Measurements from ENCODE around the gene SPON2.

SPON2 gene

GRCh38 chr4:1194010-1194900, 21.9 kb upstream of the SPON2 start:
- no peak for DNase-seq

GRCh38 chr4:1193206-1194009, 21.0 kb upstream of the SPON2 start:
- DNase-seq, result no peak

GRCh38 chr4:1192493-1193205, 20.3 kb upstream of the SPON2 start:
- no peak for DNase-seq

GRCh38 chr4:1192091-1192492, 19.7 kb upstream of the SPON2 start:
- no peak for DNase-seq

- no peak for DNase-seq
Measured at GRCh38 chr4:1191621-1192020, 19.2 kb upstream of the SPON2 start.

GRCh38 chr4:1187182-1187581, 14.8 kb upstream of the SPON2 start:
- DNase-seq, result no peak

- no peak for DNase-seq
Measured at GRCh38 chr4:1183985-1184773, 11.8 kb upstream of the SPON2 start.

- no peak for DNase-seq
Measured at GRCh38 chr4:1182313-1182712, 9.9 kb upstream of the SPON2 start.

GRCh38 chr4:1180663-1181062, 8.3 kb upstream of the SPON2 start:
- DNase-seq, result no peak

- DNase-seq, result no peak
Measured at GRCh38 chr4:1179976-1180375, 7.6 kb upstream of the SPON2 start.

GRCh38 chr4:1179089-1179441, 6.7 kb upstream of the SPON2 start:
- no peak for DNase-seq

GRCh38 chr4:1178300-1179088, 6.1 kb upstream of the SPON2 start:
- no peak for DNase-seq

- no peak for DNase-seq
Measured at GRCh38 chr4:1177274-1178141, 5.1 kb upstream of the SPON2 start.

GRCh38 chr4:1176398-1177273, 4.3 kb upstream of the SPON2 start:
- DNase-seq, result no peak

GRCh38 chr4:1175635-1176229, 3.3 kb upstream of the SPON2 start:
- no peak for DNase-seq

GRCh38 chr4:1174941-1175634, 2.7 kb upstream of the SPON2 start:
- no peak for DNase-seq

- DNase-seq, result no peak
Measured at GRCh38 chr4:1172971-1173757, 781 bp upstream of the SPON2 start.

All from activated T-cell treated with anti-CD3 and anti-CD28 coated beads for 4 hours (primary cell).